Activated CD8-positive, alpha-beta T cell treated with anti-CD3 and anti-CD28 coated beads for 36 hours (primary cell): ENCODE results near the gene BRPF1. TPM values are rescaled to one million over a fixed set of nuclear protein-coding genes. Genes with fewer than 3 reads are reported as not detected.

Experiments used
- ATAC-seq: fragments of 200-7000 bp; cut with Tn5 transposase; one replicate; pipeline ENCODE4 v1.10.0; 2021; ENCODE audit warnings: mild to moderate bottlenecking, moderate library complexity
- CTCF ChIA-PET: fragments of 350-600 bp; sonication (Branson Sonifier 250); formaldehyde crosslinking; loops from one replicate; lab custom pipeline; 2021; ENCODE audit warnings: antibody characterized with exemption; lab: Charles Lee
- POLR2A ChIA-PET: fragments of 350-600 bp; sonication (Branson Sonifier 250); formaldehyde crosslinking; loops from one replicate; lab custom pipeline; 2021; ENCODE audit warnings: antibody characterized with exemption; lab: Charles Lee
- DNase-seq: peaks from one replicate; pipeline ENCODE4 v3.0.0-alpha.2; 2020
- H3K27ac Mint-ChIP-seq: one replicate; pipeline ENCODE4 v1.8.0; 2021; ENCODE audit warnings: mild to moderate bottlenecking, mixed read lengths
- H3K27me3 Mint-ChIP-seq: one replicate; pipeline ENCODE4 v1.8.0; 2021; ENCODE audit warnings: mixed read lengths
- H3K36me3 Mint-ChIP-seq: one replicate; pipeline ENCODE4 v1.8.0; 2021; ENCODE audit warnings: low read depth, mixed read lengths
- H3K4me1 Mint-ChIP-seq: one replicate; pipeline ENCODE4 v1.8.0; 2021; ENCODE audit warnings: low read depth, mixed read lengths
- H3K4me3 Mint-ChIP-seq: one replicate; pipeline ENCODE4 v1.8.0; 2021; ENCODE audit warnings: mild to moderate bottlenecking, moderate library complexity, mixed read lengths
- H3K9me3 Mint-ChIP-seq: one replicate; pipeline ENCODE4 v1.8.0; 2021; ENCODE audit warnings: mixed read lengths
- CTCF ChIP-seq: fragments of 200-600 bp; IDR thresholded peaks from one replicate; pipeline ENCODE4 v1.8.0; 2022; ENCODE audit warnings: antibody characterized with exemption, mild to moderate bottlenecking
- intact Hi-C: fragments of 100-400 bp; cut with micrococcal nuclease; formaldehyde crosslinking; loops from one replicate; pipeline ENCODE4 v1.10.0; 2022
- total RNA-seq, 2 experiments: library from RNA; stranded (reverse); gene quantifications; one replicate each; pipeline ENCODE4 v1.2.3, GENCODE V29; 2021

Gene BRPF1
- total RNA-seq, 2 experiments from 2014 or later = 28.2 to 32.3 TPM

DNA sequence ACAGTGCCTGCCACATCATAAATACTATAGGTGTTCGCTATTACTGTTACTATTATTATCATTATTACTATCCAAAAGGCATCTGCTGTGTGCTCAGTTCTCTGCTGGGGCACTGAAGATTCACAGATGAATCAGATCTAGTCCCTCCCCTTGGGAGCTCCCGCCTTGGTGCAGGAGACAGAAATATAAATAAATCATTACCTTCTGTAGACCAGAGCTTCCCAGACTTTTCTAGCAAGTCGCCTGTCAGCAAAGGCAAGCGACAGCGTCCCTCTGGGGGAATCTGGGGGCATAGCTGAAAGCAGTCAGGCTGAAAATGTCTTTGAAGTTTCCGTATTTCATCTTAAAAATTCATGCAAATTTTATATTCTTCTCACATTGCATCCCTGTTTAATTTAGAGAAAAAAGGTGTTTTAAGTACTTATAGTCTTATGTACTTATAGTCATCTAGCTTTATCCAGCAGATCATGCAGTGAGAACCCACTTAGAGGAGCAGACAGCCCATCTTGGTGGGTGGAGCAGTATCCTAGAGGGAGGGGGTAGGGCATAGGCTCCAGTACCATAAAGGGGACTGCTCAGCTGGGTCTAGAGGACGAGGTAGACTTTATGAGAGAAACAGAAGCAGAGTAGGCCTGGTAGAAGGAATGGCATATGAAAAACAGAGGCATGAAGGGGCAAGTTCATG lies 10.4 kb upstream of the BRPF1 start:
- ATAC-seq = no peak
- Mint-ChIP-seq H3K27me3 (no peaks in the 10 kb centered on the region), H3K4me3 (no peak overlapping the region), H3K9me3 (no peaks in the 10 kb centered on the region), H3K36me3 (no peaks in the 10 kb centered on the region), H3K27ac (no peak overlapping the region), H3K4me1 (peaks cover 3% of the 10 kb centered on the region)
- DNase-seq = no peak
- intact Hi-C loops = no loop called here
- no peak for TF ChIP-seq CTCF
- ChIA-PET CTCF (interaction anchor here (1.0 kb wide), 1 partner anchor 29 kb away, joined by 3 read pairs; the partner anchor contains the start of gene OGG1), POLR2A (interaction anchor here (1.1 kb wide), 1 partner anchor 20 kb away, joined by 4 read pairs; no protein-coding TSS in a partner anchor)

DNA sequence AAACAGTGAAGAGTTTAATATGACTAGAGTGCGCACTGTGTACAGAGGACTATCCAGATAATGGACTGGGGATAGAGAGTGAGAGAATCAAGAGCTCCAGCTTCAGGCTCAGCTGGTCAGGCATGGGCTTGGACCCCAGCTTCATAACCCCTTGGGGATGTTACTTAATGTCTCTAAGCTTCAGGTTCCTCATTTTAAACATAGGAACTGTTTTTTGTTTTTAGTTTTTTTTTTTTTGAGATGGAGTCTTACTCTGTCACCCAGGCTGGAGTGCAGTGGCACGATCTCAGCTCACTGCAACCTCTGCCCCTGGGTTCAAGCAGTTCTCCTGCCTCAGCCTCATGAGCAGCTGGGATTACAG lies 9.9 kb upstream of the BRPF1 start:
- ATAC-seq (no peak), DNase-seq (no peak)
- intact Hi-C loops = no loop called here
- no peak for TF ChIP-seq CTCF
- H3K27ac Mint-ChIP-seq = no peak overlapping the region
- no peaks in the 10 kb centered on the region for H3K36me3 Mint-ChIP-seq
- no peaks in the 10 kb centered on the region for H3K27me3 Mint-ChIP-seq
- peaks cover 6% of the 10 kb centered on the region for H3K4me1 Mint-ChIP-seq
- H3K4me3 Mint-ChIP-seq = no peak overlapping the region
- CTCF ChIA-PET = interaction anchor here (1.0 kb wide), 1 partner anchor 28 kb away, joined by 3 read pairs; the partner anchor contains the start of gene OGG1
- no peaks in the 10 kb centered on the region for H3K9me3 Mint-ChIP-seq
- POLR2A ChIA-PET = interaction anchor here (0.7 to 1.2 kb wide), 3 partner anchors 8 to 21 kb away, joined by 3 to 4 read pairs (median 4); no protein-coding TSS in a partner anchor

GRCh38 chr3:9725775-9726515 lies 5.6 kb upstream of the BRPF1 start:
- Mint-ChIP-seq H3K4me1 (peaks cover 31% of the 10 kb centered on the region), H3K27ac (no peak overlapping the region), H3K27me3 (no peaks in the 10 kb centered on the region), H3K36me3 (no peaks in the 10 kb centered on the region), H3K4me3 (no peak overlapping the region), H3K9me3 (no peaks in the 10 kb centered on the region)
- intact Hi-C loops = no loop called here
- CTCF ChIA-PET = interaction anchor here (1.5 to 6.7 kb wide), 8 partner anchors 11 to 223 kb away, joined by 3 to 52 read pairs (median 13); partner anchors contain the start of gene OGG1
- DNase-seq (no peak), ATAC-seq (no peak)
- POLR2A ChIA-PET = no interaction called here
- no peak for TF ChIP-seq CTCF

DNA sequence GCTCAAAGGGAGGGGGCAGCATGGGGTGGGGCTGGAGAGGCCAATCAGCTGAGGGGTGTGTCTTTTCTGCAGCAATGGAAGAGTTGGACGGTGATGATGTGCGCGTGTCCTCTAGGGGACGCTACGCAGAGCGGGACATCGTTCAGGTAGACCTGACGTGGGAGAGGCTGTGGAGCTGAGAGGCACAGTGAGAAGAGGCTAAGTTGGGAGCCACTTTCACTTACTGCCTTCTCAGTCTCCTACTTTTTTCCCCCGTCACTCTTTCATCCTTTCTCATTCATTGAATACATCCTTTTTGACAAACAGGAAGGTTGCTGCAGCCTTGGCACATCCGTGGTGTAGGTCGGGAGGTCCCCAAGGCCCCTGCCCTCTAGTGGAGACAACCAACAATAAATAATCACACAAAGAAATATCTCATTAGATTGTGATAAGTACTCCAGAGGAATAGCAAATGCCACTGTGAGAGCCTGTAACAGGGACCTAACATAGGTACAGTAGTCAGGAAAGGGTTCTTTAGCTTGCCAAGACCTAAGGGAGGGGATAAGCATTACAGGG lies 4.4 kb upstream of the BRPF1 start:
- H3K4me3 Mint-ChIP-seq = peak overlapping the region; percentile 64
- ChIA-PET CTCF (interaction anchor here (0.6 to 6.7 kb wide), 39 partner anchors 9 to 380 kb away, joined by 3 to 52 read pairs (median 4); partner anchors contain the start of genes ARPC4, MTMR14, OGG1 and TADA3), POLR2A (interaction anchor here (0.8 to 1.1 kb wide), 3 partner anchors 10 to 53 kb away, joined by 3 read pairs; no protein-coding TSS in a partner anchor)
- no peaks in the 10 kb centered on the region for H3K27me3 Mint-ChIP-seq
- ATAC-seq (peak; percentile 28), DNase-seq (peak; percentile 78)
- H3K4me1 Mint-ChIP-seq = peaks cover 32% of the 10 kb centered on the region
- intact Hi-C loops = no loop called here
- TF ChIP-seq CTCF = peak; percentile 89
- peaks cover 1% of the 10 kb centered on the region for H3K36me3 Mint-ChIP-seq
- peak overlapping the region; percentile 66 for H3K27ac Mint-ChIP-seq
- no peaks in the 10 kb centered on the region for H3K9me3 Mint-ChIP-seq
